ENCODE results near the gene OR2M5.

Gene OR2M5

DNA sequence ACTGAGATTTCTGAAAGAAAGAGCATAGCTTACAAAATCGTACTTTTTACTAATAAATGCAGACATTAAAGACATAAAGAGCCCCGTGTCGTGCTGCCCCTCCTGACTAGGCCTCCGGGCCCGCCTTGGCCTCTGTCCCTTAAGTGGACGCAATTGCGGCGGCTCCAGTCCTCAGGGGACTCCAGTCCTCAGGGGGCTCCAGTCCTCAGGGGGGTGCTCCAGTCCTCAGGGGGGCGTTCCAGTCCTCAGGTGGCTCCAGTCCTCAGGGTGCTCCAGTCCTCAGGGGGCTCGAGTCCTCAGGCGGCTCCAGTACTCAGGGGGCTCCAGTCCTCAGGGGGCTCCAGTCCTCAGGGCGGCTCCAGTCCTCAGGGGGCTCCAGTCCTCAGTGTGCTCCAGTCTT lies 19.1 kb downstream of the OR2M5 start:
- CTCF ChIA-PET: no interaction called here
- no peak for DNase-seq (ENCODE audit: low spot score)
- POLR2A ChIA-PET (ENCODE audit: low non-redundant PET): no interaction called here
- no peak overlapping the region for H3K27ac ChIP-seq
- TF ChIP-seq, protein P1, sequence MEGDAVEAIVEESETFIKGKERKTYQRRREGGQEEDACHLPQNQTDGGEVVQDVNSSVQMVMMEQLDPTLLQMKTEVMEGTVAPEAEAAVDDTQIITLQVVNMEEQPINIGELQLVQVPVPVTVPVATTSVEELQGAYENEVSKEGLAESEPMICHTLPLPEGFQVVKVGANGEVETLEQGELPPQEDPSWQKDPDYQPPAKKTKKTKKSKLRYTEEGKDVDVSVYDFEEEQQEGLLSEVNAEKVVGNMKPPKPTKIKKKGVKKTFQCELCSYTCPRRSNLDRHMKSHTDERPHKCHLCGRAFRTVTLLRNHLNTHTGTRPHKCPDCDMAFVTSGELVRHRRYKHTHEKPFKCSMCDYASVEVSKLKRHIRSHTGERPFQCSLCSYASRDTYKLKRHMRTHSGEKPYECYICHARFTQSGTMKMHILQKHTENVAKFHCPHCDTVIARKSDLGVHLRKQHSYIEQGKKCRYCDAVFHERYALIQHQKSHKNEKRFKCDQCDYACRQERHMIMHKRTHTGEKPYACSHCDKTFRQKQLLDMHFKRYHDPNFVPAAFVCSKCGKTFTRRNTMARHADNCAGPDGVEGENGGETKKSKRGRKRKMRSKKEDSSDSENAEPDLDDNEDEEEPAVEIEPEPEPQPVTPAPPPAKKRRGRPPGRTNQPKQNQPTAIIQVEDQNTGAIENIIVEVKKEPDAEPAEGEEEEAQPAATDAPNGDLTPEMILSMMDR (conservative IDR thresholded peaks at IDR 0.05; ENCODE audit: low read depth): no peak

GRCh38 chr1:248165186-248165585 lies 20.2 kb downstream of the OR2M5 start:
- ChIA-PET CTCF (no interaction called here), POLR2A (ENCODE audit: low non-redundant PET) (no interaction called here)

GRCh38 chr1:248174521-248174920 lies 29.6 kb downstream of the OR2M5 start, which contains the start of gene OR2M2:
Gene OR2M2 (plus strand): TSS chr1:248174821. CDS start chr1:248179986, 5,165 bp downstream.
- POLR2A ChIA-PET (ENCODE audit: low non-redundant PET): no interaction called here
- no peak within 1 kb of the TSS for H3K27ac ChIP-seq
- CTCF ChIA-PET: no interaction called here
- DNase-seq (ENCODE audit: low spot score): no peak
- TF ChIP-seq, protein P1 (conservative IDR thresholded peaks at IDR 0.05; ENCODE audit: low read depth): no peak

More at GRCh38 chr1:248165186-248165585, 20.2 kb downstream of the OR2M5 start:
- no peak overlapping the region for H3K27ac ChIP-seq
- DNase-seq (ENCODE audit: low spot score): no peak
- TF ChIP-seq, protein P1 (conservative IDR thresholded peaks at IDR 0.05; ENCODE audit: low read depth): no peak

DNA sequence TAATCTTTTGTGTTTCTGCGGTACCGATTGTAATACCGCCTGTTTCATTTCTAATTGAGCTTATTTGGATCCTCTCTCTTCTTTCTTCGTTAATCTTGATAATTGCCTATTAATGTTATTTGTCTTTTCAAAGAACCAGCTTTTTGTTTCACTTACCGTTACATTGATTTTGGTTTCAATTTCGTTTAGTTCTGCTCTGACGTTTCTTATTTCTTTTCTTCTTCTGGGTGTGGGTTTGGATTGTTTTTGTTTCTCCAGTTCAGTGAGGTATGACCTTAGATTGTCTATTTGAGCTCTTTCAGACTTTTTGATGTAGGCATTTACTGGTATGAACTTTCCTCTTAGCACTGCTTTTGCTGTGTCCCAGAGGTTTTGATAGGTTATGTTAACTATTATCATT lies 39.0 kb downstream of the OR2M5 start:
- POLR2A ChIA-PET (ENCODE audit: low non-redundant PET): no interaction called here
- CTCF ChIA-PET: no interaction called here
- H3K27ac ChIP-seq: no peak overlapping the region
- TF ChIP-seq, protein P1 (conservative IDR thresholded peaks at IDR 0.05; ENCODE audit: low read depth): no peak
- DNase-seq (ENCODE audit: low spot score): no peak

GRCh38 chr1:248187363-248187762 lies 42.4 kb downstream of the OR2M5 start:
- ChIA-PET CTCF (no interaction called here), POLR2A (ENCODE audit: low non-redundant PET) (no interaction called here)
- DNase-seq (ENCODE audit: low spot score): no peak
- H3K27ac ChIP-seq: no peak overlapping the region
- TF ChIP-seq, protein P1 (conservative IDR thresholded peaks at IDR 0.05; ENCODE audit: low read depth): no peak

DNA sequence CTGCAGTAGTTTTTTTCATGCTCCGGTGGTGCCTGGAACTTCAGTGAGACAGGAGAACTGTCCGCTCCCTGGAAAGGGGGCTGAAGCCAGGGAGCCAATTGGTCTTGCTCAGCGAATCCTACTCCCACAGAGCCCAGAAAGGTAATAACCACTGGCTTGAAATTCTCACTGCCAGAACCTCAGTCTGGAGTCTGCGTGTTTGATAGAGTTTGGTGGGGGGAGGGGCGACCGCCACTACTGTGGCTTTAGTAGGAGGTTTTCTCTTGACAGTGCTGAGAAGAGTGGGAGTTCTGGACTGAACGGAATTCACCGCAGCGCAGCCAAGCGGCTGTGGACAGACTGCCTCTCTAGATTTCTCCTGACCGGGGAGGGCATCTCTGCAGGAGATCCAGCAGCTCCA lies 44.1 kb downstream of the OR2M5 start:
- H3K27ac ChIP-seq: no peak overlapping the region
- POLR2A ChIA-PET (ENCODE audit: low non-redundant PET): no interaction called here
- CTCF ChIA-PET: no interaction called here
- TF ChIP-seq, protein P1 (conservative IDR thresholded peaks at IDR 0.05; ENCODE audit: low read depth): no peak
- no peak for DNase-seq (ENCODE audit: low spot score)

- DNase-seq (ENCODE audit: low spot score): no peak
- CTCF ChIA-PET: no interaction called here
- POLR2A ChIA-PET (ENCODE audit: low non-redundant PET): no interaction called here
- TF ChIP-seq, protein P1 (conservative IDR thresholded peaks at IDR 0.05; ENCODE audit: low read depth): no peak
- no peak overlapping the region for H3K27ac ChIP-seq
Observed at GRCh38 chr1:248194117-248194516, 49.2 kb downstream of the OR2M5 start.

Measured in RWPE1 (cell line).